WTC11 (cell line): ENCODE results near the gene CLPSL1. TPM values are rescaled to one million over a fixed set of nuclear protein-coding genes. Genes with fewer than 3 reads are reported as not detected.

ENCODE experiments used
- ATAC-seq: fragments of 200-7000 bp; cut with Tn5 transposase; 2 replicates; pipeline ENCODE4 v1.10.0; 2021; ENCODE audit warnings: mild to moderate bottlenecking, moderate library complexity
- CTCF ChIA-PET: fragments of 300-600 bp; sonication (Branson Sonifier 250); formaldehyde crosslinking; loops from one replicate; lab custom pipeline; 2021; ENCODE audit warnings: antibody characterized with exemption; lab: Charles Lee
- POLR2A ChIA-PET: fragments of 350-600 bp; sonication (Branson Sonifier 250); formaldehyde crosslinking; loops from one replicate; lab custom pipeline; 2021; ENCODE audit warnings: antibody characterized with exemption; lab: Charles Lee
- DNase-seq: peaks from one replicate; pipeline ENCODE4 v3.0.0; 2021; ENCODE audit warnings: low spot score
- H3K27ac Mint-ChIP-seq: 2 replicates; pipeline ENCODE4 v1.8.0; 2021; ENCODE audit warnings: mixed read lengths
- H3K27me3 Mint-ChIP-seq: 2 replicates; pipeline ENCODE4 v1.8.0; 2021; ENCODE audit warnings: low read depth, mild to moderate bottlenecking, moderate library complexity, mixed read lengths
- H3K36me3 Mint-ChIP-seq: 2 replicates; pipeline ENCODE4 v1.8.0; 2021; ENCODE audit warnings: mixed read lengths
- H3K4me1 Mint-ChIP-seq: 2 replicates; pipeline ENCODE4 v1.8.0; 2022; ENCODE audit warnings: mixed read lengths
- H3K4me3 Mint-ChIP-seq: 2 replicates; pipeline ENCODE4 v1.8.0; 2021; ENCODE audit warnings: mild to moderate bottlenecking, moderate library complexity, mixed read lengths
- H3K9me3 Mint-ChIP-seq: 2 replicates; pipeline ENCODE4 v1.8.0; 2021; ENCODE audit warnings: mixed read lengths
- ATF6 ChIP-seq: sonication (generic); formaldehyde crosslinking; IDR thresholded peaks from 2 replicates; pipeline ENCODE4 v1.8.1; 2023; ENCODE audit warnings: mild to moderate bottlenecking, missing genetic modification reagents
- CREB1 ChIP-seq: sonication (generic); formaldehyde crosslinking; IDR thresholded peaks from 2 replicates; pipeline ENCODE4 v1.8.0; 2023; ENCODE audit warnings: mild to moderate bottlenecking, missing genetic modification reagents
- E2F4 ChIP-seq: sonication (generic); formaldehyde crosslinking; IDR thresholded peaks from 2 replicates; pipeline ENCODE4 v1.8.1; 2022; ENCODE audit warnings: low read depth, mild to moderate bottlenecking, moderate library complexity, missing genetic modification reagents, borderline replicate concordance
- ESRRA ChIP-seq: sonication (generic); formaldehyde crosslinking; IDR thresholded peaks from 2 replicates; pipeline ENCODE4 v1.8.1; 2022; ENCODE audit warnings: mild to moderate bottlenecking, missing genetic modification reagents, borderline replicate concordance
- ETV6 ChIP-seq: sonication (generic); formaldehyde crosslinking; IDR thresholded peaks from 2 replicates; pipeline ENCODE4 v1.8.1; 2022; ENCODE audit warnings: mild to moderate bottlenecking, missing genetic modification reagents
- FOXK1 ChIP-seq: sonication (generic); formaldehyde crosslinking; IDR thresholded peaks from 2 replicates; pipeline ENCODE4 v1.8.0; 2022; ENCODE audit warnings: mild to moderate bottlenecking, moderate library complexity, missing genetic modification reagents
- NR1H2 ChIP-seq: sonication (generic); formaldehyde crosslinking; IDR thresholded peaks from 2 replicates; pipeline ENCODE4 v1.9.0; 2021; ENCODE audit warnings: mild to moderate bottlenecking, moderate library complexity, missing genetic modification reagents
- NR3C1 ChIP-seq: sonication (generic); formaldehyde crosslinking; conservative IDR thresholded peaks from 2 replicates; pipeline ENCODE4 v1.8.1; 2023; ENCODE audit warnings: low read depth, mild to moderate bottlenecking, missing genetic modification reagents
- PRRX2 ChIP-seq: fragments of 250-450 bp; sonication (Bioruptor Pico); IDR thresholded peaks from 2 replicates; pipeline ENCODE4 v1.8.0; 2021; ENCODE audit warnings: mild to moderate bottlenecking
- SMAD4 ChIP-seq: sonication (generic); formaldehyde crosslinking; IDR thresholded peaks from 2 replicates; pipeline ENCODE4 v1.8.0; 2022; ENCODE audit warnings: mild to moderate bottlenecking, missing genetic modification reagents
- SP1 ChIP-seq: sonication (generic); formaldehyde crosslinking; conservative IDR thresholded peaks from 2 replicates; pipeline ENCODE4 v1.8.1; 2022; ENCODE audit warnings: missing genetic modification reagents
- STAT6 ChIP-seq: sonication (generic); formaldehyde crosslinking; conservative IDR thresholded peaks from 2 replicates; pipeline ENCODE4 v1.8.1; 2023; ENCODE audit warnings: mild to moderate bottlenecking, low read depth, missing genetic modification reagents, moderate library complexity
- TCF7 ChIP-seq: sonication (generic); formaldehyde crosslinking; IDR thresholded peaks from 2 replicates; pipeline ENCODE4 v1.8.0; 2022; ENCODE audit warnings: mild to moderate bottlenecking, low read depth, missing genetic modification reagents, moderate library complexity
- TEAD1 ChIP-seq: sonication (generic); formaldehyde crosslinking; IDR thresholded peaks from 2 replicates; pipeline ENCODE4 v1.8.0; 2022; ENCODE audit warnings: mild to moderate bottlenecking, missing genetic modification reagents
- USF1 ChIP-seq: sonication (generic); formaldehyde crosslinking; IDR thresholded peaks from 2 replicates; pipeline ENCODE4 v1.8.0; 2022; ENCODE audit warnings: mild to moderate bottlenecking, missing genetic modification reagents
- ZNF396 ChIP-seq: fragments of 250-450 bp; sonication (Bioruptor Pico); IDR thresholded peaks from 2 replicates; pipeline ENCODE4 v1.8.0; 2021; ENCODE audit warnings: mild to moderate bottlenecking, moderate library complexity, borderline replicate concordance
- ZNF416 ChIP-seq: fragments of 250-450 bp; sonication (Bioruptor Pico); IDR thresholded peaks from 2 replicates; pipeline ENCODE4 v1.9.0; 2021; ENCODE audit warnings: mild to moderate bottlenecking, inconsistent platforms
- ZNF512 ChIP-seq: sonication (generic); formaldehyde crosslinking; IDR thresholded peaks from 2 replicates; pipeline ENCODE4 v1.8.1; 2022; ENCODE audit warnings: missing genetic modification reagents, borderline replicate concordance
- total RNA-seq: library from RNA; stranded (reverse); gene quantifications from 3 replicates; pipeline ENCODE4 v1.2.3, GENCODE V29; 2021
- TF ChIP-seq, protein P1 (sequence below): sonication (generic); formaldehyde crosslinking; IDR thresholded peaks from 2 replicates; pipeline ENCODE4 v1.8.1; 2022; ENCODE audit warnings: mild to moderate bottlenecking, moderate library complexity, missing genetic modification reagents
- TF ChIP-seq, protein P2 (sequence below): fragments of 250-450 bp; sonication (Bioruptor Pico); IDR thresholded peaks from 2 replicates; pipeline ENCODE4 v1.9.0; 2021; ENCODE audit warnings: mild to moderate bottlenecking
- TF ChIP-seq, protein P3 (sequence below): fragments of 250-450 bp; sonication (Bioruptor Pico); IDR thresholded peaks from 2 replicates; pipeline ENCODE4 v1.9.0; 2021; ENCODE audit warnings: mild to moderate bottlenecking
- TF ChIP-seq, protein P4 (sequence below): fragments of 250-450 bp; sonication (Bioruptor Pico); IDR thresholded peaks from 2 replicates; pipeline ENCODE4 v2.1.2; 2022; ENCODE audit warnings: mild to moderate bottlenecking, moderate library complexity

CLPSL1 gene
- total RNA-seq, 1 experiment from 2014 or later: 0.42 TPM

- TF ChIP-seq SP1 (CRISPR knock-in tag): no peak
- no peak for TF ChIP-seq TEAD1 (CRISPR knock-in tag)
- TF ChIP-seq USF1 (CRISPR knock-in tag): no peak
- TF ChIP-seq TCF7 (CRISPR knock-in tag): no peak
- TF ChIP-seq ZNF396: no peak
- TF ChIP-seq, protein P1, sequence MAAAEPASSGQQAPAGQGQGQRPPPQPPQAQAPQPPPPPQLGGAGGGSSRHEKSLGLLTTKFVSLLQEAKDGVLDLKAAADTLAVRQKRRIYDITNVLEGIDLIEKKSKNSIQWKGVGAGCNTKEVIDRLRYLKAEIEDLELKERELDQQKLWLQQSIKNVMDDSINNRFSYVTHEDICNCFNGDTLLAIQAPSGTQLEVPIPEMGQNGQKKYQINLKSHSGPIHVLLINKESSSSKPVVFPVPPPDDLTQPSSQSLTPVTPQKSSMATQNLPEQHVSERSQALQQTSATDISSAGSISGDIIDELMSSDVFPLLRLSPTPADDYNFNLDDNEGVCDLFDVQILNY (CRISPR knock-in tag): no peak
- TF ChIP-seq, protein P2, sequence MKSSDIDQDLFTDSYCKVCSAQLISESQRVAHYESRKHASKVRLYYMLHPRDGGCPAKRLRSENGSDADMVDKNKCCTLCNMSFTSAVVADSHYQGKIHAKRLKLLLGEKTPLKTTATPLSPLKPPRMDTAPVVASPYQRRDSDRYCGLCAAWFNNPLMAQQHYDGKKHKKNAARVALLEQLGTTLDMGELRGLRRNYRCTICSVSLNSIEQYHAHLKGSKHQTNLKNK (CRISPR knock-in tag): no peak
- TF ChIP-seq ETV6 (CRISPR knock-in tag): no peak
- TF ChIP-seq SMAD4 (CRISPR knock-in tag): no peak
- TF ChIP-seq, all 79 proteins: peak for 0
Observed at GRCh38 chr6:35771343-35771627, 9.5 kb upstream of the CLPSL1 start (continued).

DNA sequence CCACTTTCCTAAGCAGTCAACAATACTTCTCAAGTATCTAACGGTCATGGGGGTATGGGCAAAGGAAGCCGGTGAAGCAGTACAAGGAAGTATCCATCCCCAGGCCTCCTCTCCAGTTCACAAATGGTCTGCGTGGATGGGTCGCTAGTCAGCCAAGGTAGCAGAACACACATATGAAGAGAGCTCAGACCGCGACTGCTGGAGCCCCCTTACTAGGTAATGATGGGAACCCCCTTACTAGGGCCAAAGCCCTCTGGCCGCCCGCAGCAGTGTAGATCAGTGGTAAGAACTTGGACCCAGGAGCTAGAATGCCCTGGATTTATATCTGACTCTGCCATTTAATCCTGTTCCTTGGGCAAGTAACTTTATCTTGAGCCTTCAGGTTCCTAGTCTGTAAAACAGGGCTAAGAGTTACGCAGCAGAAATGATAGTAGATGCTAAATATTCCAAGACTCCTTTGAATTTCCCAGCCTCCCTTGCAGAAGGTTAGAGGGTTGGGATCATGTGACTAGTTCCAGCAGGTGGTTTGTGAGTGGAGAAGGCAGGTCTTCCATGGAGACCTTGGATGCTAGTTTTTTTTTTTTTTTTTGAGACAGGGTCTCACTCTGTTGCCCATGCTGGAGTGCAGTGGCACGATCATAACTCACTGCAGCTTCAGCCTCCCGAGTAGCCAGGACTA lies 6.6 kb upstream of the CLPSL1 start:
- Mint-ChIP-seq H3K4me1 (peaks cover 21% of the 10 kb centered on the region), H3K4me3 (no peak overlapping the region), H3K27me3 (peaks cover 13% of the 10 kb centered on the region), H3K36me3 (no peaks in the 10 kb centered on the region), H3K9me3 (no peaks in the 10 kb centered on the region), H3K27ac (no peak overlapping the region)
- DNase-seq (no peak), ATAC-seq (no peak)
- CTCF ChIA-PET: interaction anchor here (1.6 kb wide), 1 partner anchor 10 kb away, joined by 4 read pairs; no protein-coding TSS in a partner anchor
- POLR2A ChIA-PET: no interaction called here
- TF ChIP-seq NR1H2 (CRISPR knock-in tag) (no peak), ETV6 (CRISPR knock-in tag) (no peak), NR3C1 (CRISPR knock-in tag) (no peak), ZNF512 (no peak), CREB1 (no peak), ZNF416 (CRISPR knock-in tag) (no peak), ESRRA (CRISPR knock-in tag) (no peak), E2F4 (CRISPR knock-in tag) (no peak), STAT6 (no peak), PRRX2 (no peak), ATF6 (CRISPR knock-in tag) (no peak), FOXK1 (CRISPR knock-in tag) (no peak)
- TF ChIP-seq, protein P3, sequence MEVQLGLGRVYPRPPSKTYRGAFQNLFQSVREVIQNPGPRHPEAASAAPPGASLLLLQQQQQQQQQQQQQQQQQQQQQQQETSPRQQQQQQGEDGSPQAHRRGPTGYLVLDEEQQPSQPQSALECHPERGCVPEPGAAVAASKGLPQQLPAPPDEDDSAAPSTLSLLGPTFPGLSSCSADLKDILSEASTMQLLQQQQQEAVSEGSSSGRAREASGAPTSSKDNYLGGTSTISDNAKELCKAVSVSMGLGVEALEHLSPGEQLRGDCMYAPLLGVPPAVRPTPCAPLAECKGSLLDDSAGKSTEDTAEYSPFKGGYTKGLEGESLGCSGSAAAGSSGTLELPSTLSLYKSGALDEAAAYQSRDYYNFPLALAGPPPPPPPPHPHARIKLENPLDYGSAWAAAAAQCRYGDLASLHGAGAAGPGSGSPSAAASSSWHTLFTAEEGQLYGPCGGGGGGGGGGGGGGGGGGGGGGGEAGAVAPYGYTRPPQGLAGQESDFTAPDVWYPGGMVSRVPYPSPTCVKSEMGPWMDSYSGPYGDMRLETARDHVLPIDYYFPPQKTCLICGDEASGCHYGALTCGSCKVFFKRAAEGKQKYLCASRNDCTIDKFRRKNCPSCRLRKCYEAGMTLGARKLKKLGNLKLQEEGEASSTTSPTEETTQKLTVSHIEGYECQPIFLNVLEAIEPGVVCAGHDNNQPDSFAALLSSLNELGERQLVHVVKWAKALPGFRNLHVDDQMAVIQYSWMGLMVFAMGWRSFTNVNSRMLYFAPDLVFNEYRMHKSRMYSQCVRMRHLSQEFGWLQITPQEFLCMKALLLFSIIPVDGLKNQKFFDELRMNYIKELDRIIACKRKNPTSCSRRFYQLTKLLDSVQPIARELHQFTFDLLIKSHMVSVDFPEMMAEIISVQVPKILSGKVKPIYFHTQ (CRISPR knock-in tag): no peak
- TF ChIP-seq, protein P4, sequence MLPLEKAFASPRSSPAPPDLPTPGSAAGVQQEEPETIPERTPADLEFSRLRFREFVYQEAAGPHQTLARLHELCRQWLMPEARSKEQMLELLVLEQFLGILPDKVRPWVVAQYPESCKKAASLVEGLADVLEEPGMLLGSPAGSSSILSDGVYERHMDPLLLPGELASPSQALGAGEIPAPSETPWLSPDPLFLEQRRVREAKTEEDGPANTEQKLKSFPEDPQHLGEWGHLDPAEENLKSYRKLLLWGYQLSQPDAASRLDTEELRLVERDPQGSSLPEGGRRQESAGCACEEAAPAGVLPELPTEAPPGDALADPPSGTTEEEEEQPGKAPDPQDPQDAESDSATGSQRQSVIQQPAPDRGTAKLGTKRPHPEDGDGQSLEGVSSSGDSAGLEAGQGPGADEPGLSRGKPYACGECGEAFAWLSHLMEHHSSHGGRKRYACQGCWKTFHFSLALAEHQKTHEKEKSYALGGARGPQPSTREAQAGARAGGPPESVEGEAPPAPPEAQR (CRISPR knock-in tag): no peak
